Measurements from ENCODE around the gene ANKH. TPM values are rescaled to one million over a fixed set of nuclear protein-coding genes. Genes with fewer than 3 reads are reported as not detected.
A peak's percentile ranks its signal among the peaks of the same experiment; 100 is the strongest.
"Not testable (repeated sequence)": the region's sequence is repeated elsewhere in the genome, so short reads cannot be mapped to it uniquely, and the experiment has no call there.

Gene ANKH
- total and polyA plus RNA-seq, 5 donors: 60.9 to 155 (median 134) TPM

DNA sequence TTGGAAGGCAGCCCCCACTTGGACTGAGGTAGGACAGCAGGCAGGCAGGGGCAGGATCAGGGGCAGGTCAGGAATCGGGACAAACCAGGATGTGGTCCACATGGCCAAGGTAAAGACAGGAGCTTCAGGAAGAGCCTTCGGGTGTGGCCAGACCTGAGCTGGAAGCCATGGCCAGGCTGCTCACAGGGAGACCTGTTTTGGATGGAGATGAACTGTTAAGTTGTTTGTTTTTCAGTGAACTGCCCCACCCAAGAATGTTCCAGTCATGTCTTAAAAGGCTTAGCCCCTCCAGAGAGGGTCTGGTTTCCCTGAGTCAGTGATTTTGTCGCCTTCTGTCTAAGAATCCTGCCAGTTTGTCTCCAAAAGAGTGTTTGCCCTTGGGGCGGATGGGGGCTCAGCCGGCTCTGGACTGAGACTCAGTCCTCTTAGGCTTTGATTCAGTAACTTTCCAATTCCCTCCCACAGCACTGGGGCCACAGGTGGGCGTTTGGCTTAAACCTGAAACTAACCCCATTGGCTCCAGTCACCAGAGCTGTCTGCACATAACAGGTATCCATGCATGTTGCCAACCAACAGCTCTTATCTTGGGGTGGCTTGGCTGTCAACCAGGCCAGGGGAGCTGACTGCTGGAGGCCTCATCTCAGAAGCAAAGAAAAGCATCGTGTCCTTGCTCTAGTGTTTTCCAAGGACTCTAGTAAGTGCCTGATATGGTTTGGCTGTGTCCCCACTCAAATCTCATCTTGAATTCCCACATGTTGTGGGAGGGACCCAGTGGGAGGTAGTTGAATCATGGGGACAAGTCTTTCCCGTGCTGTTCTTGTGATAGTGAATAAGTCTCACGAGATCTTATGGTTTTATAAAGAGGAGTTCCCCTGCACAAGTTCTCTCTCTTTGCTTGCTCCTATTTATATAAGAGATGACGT, 11.3 kb upstream of the ANKH start:
- Histone ChIP-seq H3K9me3 (ENCODE audit: control insufficient read depth, low read length) (no peaks in the 10 kb centered on the region), H3K4me3 (ENCODE audit: low read length) (no peak overlapping the region), H3K4me1 (ENCODE audit: control insufficient read depth, insufficient read depth, low read length) (no peaks in the 10 kb centered on the region), H3K27me3 (ENCODE audit: control insufficient read depth, insufficient read depth) (no peaks in the 10 kb centered on the region), H3K27ac (ENCODE audit: low read length) (no peak overlapping the region)
- WGBS: 65% methylated on average over 10 of the region's 10 CpGs
- intact Hi-C loops (cut with DNase I): no loop called here
- ATAC-seq (peak; percentile 15 to 31), DNase-seq (no peak)

DNA sequence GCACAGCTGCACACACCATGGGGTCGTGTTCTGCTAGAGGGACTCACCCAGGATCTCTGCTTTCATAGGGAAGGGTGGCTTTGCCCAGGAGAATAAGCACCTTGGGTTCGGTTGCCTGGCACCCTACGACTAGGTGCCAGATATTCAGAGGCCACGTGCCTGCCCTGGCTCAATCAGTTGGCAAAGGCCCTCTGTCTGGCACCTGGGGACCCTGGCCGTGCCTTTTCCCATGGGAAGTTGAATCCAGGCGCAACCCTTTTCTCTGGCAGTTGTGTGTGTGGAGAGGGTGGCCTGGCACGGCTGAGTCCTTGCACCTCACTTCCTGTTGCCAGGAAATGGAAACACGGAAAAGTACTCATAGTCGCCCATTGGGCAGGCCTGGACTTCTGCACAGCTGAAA, 10.2 kb upstream of the ANKH start:
- Histone ChIP-seq H3K4me3 (ENCODE audit: low read length) (no peak overlapping the region), H3K27me3 (ENCODE audit: control insufficient read depth, insufficient read depth) (no peaks in the 10 kb centered on the region), H3K9me3 (ENCODE audit: control insufficient read depth, low read length) (peaks cover 2% of the 10 kb centered on the region), H3K4me1 (ENCODE audit: control insufficient read depth, insufficient read depth, low read length) (no peaks in the 10 kb centered on the region), H3K27ac (ENCODE audit: low read length) (no peak overlapping the region)
- DNase-seq: no peak
- intact Hi-C loops (cut with DNase I): no loop called here
- ATAC-seq: no peak
- 77% methylated on average over 9 of the region's 9 CpGs for WGBS

DNA sequence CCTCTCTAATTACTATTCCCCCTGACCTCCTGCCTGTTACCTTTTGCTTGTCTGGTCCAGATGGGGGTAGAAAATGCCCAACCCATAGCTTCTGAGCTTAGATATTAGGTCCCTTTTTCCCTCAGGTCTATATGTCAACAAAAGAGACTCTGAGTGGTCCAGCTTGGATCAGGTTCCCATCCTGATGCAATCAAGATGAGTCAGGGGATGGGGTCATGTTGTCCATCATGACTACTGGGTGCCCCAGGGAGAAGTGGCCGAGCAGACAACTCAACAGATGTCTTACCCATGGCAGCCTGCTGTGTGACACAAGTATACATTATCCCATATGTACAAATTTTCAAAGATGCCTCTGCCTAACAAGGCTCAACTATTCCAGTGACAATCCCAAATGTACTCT, 9.1 kb upstream of the ANKH start:
- DNase-seq (no peak), ATAC-seq (no peak)
- 90% methylated on average over 1 of the region's 1 CpG for WGBS
- peaks cover 2% of the 10 kb centered on the region for H3K9me3 ChIP-seq (ENCODE audit: control insufficient read depth, low read length)
- H3K27me3 ChIP-seq (ENCODE audit: control insufficient read depth, insufficient read depth): no peaks in the 10 kb centered on the region
- intact Hi-C loops (cut with DNase I): no loop called here
- no peaks in the 10 kb centered on the region for H3K4me1 ChIP-seq (ENCODE audit: control insufficient read depth, insufficient read depth, low read length)
- no peak overlapping the region for H3K4me3 ChIP-seq (ENCODE audit: low read length)
- no peak overlapping the region for H3K27ac ChIP-seq (ENCODE audit: low read length)

DNA sequence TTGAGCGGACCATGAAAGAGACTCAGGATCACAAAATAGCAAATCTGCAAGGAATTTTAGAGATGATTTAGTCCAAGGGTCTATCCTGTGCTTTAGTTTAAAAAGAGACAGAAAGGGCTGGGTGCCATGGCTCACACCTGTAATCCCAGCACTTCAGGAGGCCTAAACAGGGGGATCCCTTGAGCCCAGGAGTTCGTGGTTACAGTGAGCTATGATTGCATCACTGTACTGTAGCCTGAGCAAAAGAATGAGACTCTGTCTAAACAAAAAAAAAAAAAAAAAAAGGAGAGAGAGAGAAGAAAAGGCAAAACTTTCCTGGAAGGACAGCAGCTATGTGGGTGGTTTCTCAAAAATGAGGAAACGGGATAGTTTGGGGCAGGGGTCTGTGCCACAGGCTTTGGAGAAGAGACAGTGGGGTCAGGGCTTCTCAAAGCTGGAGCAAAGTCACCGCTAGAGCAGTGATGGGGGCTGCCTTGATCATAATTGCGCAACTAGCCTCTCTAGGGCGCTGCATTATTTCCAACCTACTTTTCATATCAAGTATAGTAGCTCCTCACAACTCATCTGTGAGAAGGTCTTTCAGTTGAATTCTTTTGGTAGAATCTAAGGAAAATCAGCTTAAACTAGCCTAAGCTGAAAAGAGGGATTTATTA, 8.5 kb upstream of the ANKH start:
- no peak overlapping the region for H3K27ac ChIP-seq (ENCODE audit: low read length)
- DNase-seq (no peak), ATAC-seq (no peak)
- H3K4me3 ChIP-seq (ENCODE audit: low read length): no peak overlapping the region
- no peaks in the 10 kb centered on the region for H3K4me1 ChIP-seq (ENCODE audit: control insufficient read depth, insufficient read depth, low read length)
- WGBS: 81% methylated on average over 6 of the region's 6 CpGs
- no peaks in the 10 kb centered on the region for H3K27me3 ChIP-seq (ENCODE audit: control insufficient read depth, insufficient read depth)
- peaks cover 2% of the 10 kb centered on the region for H3K9me3 ChIP-seq (ENCODE audit: control insufficient read depth, low read length)
- intact Hi-C loops (cut with DNase I): loop anchor here in 2 of 4 donors (10.0 kb wide), 2 partner anchors 115 to 155 kb away; no protein-coding TSS in a partner anchor

DNA sequence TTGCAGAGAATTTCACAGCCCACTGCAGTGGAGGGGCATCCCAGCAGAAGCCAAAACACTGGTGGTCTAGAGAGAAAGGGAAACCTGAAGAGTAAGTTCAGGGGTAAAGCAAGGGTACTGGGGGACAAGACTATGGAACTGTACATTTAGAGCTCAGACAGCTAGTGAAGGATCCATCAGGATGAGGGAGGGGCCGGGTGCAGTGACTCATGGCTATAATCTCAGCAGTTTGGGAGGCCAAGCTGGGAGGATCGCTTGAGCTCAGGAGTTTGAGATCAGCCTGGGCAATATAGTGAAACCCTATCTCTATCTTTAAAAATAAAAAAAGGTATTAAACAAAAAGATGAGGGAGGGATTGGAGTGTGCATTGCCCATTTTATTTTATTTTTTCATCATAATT, 7.8 kb upstream of the ANKH start:
- ATAC-seq (no peak), DNase-seq (no peak)
- peaks cover 2% of the 10 kb centered on the region for H3K9me3 ChIP-seq (ENCODE audit: control insufficient read depth, low read length)
- WGBS: 82% methylated on average over 2 of the region's 2 CpGs
- intact Hi-C loops (cut with DNase I): loop anchor here in 2 of 4 donors (10.0 kb wide), 2 partner anchors 115 to 155 kb away; no protein-coding TSS in a partner anchor
- no peak overlapping the region for H3K4me3 ChIP-seq (ENCODE audit: low read length)
- no peak overlapping the region for H3K27ac ChIP-seq (ENCODE audit: low read length)
- H3K4me1 ChIP-seq (ENCODE audit: control insufficient read depth, insufficient read depth, low read length): no peaks in the 10 kb centered on the region
- H3K27me3 ChIP-seq (ENCODE audit: control insufficient read depth, insufficient read depth): no peaks in the 10 kb centered on the region

DNA sequence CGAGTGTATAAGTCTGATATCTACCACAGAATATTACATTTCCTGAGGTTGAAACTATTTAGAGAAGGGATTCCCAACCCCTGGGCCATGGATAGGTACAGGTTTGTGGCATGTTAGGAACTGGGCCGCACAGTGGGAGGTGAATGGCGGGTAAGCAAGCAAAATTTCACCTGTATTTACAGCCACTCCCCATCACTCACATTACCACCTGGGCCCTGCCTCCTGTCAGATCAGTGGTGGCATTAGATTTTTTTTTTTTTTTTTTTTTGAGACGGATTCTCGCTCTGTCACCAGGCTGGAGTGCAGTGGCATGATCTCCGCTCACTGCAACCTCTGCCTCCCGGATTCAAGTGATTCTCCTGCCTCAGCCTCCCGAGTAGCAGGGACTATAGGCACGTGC, 6.6 kb upstream of the ANKH start:
- not testable (repeated sequence) for H3K4me1 ChIP-seq (ENCODE audit: control insufficient read depth, insufficient read depth, low read length); DNase-seq; H3K4me3 ChIP-seq (ENCODE audit: low read length); H3K9me3 ChIP-seq (ENCODE audit: control insufficient read depth, low read length); H3K27ac ChIP-seq (ENCODE audit: low read length); ATAC-seq; H3K27me3 ChIP-seq (ENCODE audit: control insufficient read depth, insufficient read depth)
- WGBS: 96% methylated on average over 9 of the region's 9 CpGs
- intact Hi-C loops (cut with DNase I): loop anchor here in 2 of 4 donors (10.0 kb wide), 2 partner anchors 117 to 153 kb away; no protein-coding TSS in a partner anchor

DNA sequence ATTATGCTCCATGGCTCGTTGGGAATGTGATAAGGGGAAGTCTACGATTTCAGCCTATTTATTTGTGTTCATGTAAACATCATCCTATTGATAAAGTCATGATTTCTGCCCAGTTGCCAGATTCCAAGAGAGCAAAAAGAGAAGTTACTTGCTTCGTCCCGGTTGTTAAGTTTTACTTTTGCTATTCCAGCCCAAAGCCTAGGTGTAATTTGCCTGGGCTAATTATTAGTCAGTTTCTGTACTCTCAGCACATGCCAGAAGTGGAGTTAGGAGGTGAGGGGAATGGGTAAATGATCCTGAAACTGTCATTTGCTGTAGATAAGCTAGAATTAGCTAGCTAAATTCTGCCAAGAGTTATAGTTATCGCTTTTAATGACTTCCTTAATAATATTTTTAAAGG, 4.5 kb upstream of the ANKH start:
- Histone ChIP-seq H3K27me3 (ENCODE audit: control insufficient read depth, insufficient read depth) (no peaks in the 10 kb centered on the region), H3K4me3 (ENCODE audit: low read length) (no peak overlapping the region), H3K4me1 (ENCODE audit: control insufficient read depth, insufficient read depth, low read length) (no peaks in the 10 kb centered on the region), H3K9me3 (ENCODE audit: control insufficient read depth, low read length) (peaks cover 2% of the 10 kb centered on the region), H3K27ac (ENCODE audit: low read length) (no peak overlapping the region)
- intact Hi-C loops (cut with DNase I): loop anchor here in 2 of 4 donors (10.0 kb wide), 2 partner anchors 119 to 151 kb away; no protein-coding TSS in a partner anchor
- 48% methylated on average over 5 of the region's 5 CpGs for WGBS
- ATAC-seq: no peak
- no peak for DNase-seq

DNA sequence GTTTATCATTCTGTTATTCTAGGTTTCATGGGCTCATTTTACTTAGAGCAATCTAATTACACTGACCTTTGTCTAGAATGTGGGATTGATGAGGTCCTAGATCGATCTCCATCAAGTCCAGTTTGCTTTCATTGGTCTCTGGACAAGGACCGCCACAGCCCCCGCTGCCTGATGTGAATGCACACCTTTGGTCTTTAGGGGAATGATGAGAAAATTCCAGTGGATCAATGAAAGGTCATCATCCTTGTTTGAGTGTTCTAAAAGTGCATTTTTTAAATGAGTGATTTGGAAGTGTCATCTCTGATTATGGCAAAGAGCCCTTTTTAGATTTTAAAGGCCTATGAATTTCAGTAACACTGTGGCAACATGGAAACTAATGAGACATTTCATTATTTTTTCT, 2.2 kb upstream of the ANKH start:
- peaks cover 1% of the 10 kb centered on the region for H3K4me1 ChIP-seq (ENCODE audit: control insufficient read depth, insufficient read depth, low read length)
- ATAC-seq (no peak), DNase-seq (no peak)
- H3K27ac ChIP-seq (ENCODE audit: low read length): no peak overlapping the region
- no peak overlapping the region for H3K4me3 ChIP-seq (ENCODE audit: low read length)
- intact Hi-C loops (cut with DNase I): loop anchor here in 3 of 4 donors (5.0 to 10.0 kb wide), 5 partner anchors 121 to 149 kb away; no protein-coding TSS in a partner anchor
- 97% methylated on average over 3 of the region's 3 CpGs for WGBS
- H3K9me3 ChIP-seq (ENCODE audit: control insufficient read depth, low read length): peaks cover 2% of the 10 kb centered on the region
- no peaks in the 10 kb centered on the region for H3K27me3 ChIP-seq (ENCODE audit: control insufficient read depth, insufficient read depth)

DNA sequence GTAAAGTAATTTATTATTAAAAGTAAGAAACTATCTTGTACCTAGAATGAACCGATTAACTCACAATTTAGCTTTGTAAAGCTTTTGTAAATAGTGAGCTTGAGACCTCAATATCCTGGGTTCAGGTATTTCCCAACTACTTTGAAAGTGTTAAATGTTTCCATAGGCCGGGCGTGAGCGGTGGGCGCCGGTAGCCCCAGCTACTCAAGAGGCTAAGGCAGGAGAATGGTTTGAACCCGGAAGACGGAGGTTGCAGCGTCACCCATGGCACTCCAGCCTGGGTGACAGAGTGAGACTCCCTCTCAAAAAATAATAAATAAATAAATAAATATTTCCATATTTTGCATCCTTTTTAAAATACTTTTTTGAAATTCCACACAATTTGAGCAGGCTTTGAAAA, 1.5 kb upstream of the ANKH start:
- H3K27me3 ChIP-seq (ENCODE audit: control insufficient read depth, insufficient read depth): no peaks in the 10 kb centered on the region
- intact Hi-C loops (cut with DNase I): loop anchor here in 3 of 4 donors (5.0 to 10.0 kb wide), 5 partner anchors 122 to 148 kb away; no protein-coding TSS in a partner anchor
- no peak overlapping the region for H3K27ac ChIP-seq (ENCODE audit: low read length)
- no peak overlapping the region for H3K4me3 ChIP-seq (ENCODE audit: low read length)
- H3K4me1 ChIP-seq (ENCODE audit: control insufficient read depth, insufficient read depth, low read length): peaks cover 3% of the 10 kb centered on the region
- ATAC-seq: no peak
- H3K9me3 ChIP-seq (ENCODE audit: control insufficient read depth, low read length): peaks cover 2% of the 10 kb centered on the region
- 76% methylated on average over 9 of the region's 9 CpGs for WGBS
- peak in 2 of 3 donors; percentile 54 to 65 for DNase-seq

DNA sequence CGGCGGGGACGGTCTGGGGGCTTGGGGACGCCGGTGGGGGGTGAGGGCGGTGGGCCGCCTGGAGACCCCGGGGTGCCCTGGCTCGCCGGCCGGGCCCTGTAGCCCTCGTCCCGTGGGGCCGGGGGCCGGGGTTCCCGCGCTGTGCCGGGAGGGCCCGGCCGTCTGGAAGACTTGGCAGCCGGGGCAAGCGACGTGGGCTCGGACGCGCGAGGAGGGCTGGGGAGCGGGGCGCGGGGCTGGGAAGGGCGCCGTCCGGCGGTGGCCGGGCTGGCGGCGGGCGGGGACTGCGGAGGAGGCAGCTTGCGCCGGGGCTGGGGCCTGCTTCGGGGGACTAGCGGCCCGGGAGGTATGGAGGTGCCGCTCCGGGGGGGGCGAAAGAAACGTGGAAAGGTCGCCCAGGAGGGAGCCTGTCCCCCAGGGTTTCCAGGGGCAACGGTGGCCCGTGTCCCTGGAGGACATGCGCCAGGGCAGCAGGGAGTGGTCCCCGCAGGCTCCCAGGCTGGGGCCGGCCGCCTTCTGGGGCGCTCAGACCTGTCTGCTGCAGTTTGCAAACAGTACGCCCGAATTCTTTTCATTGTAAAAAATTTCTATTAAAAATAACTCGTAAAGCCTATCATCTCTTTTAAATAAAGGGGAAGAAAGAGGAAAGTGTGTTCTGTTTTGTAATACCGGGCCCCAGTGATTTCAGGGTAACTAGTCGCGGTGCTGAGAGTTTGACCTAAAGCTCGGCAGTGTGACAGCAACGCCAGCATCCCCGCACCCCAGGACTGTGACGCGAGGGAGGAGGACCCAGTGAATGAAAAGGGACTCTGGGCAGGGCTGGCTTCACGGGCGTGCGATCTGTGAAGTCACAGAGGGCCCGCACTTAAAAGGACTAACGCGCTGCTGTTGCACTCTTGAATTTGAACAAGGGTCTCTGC, 752 bp upstream of the ANKH start:
- intact Hi-C loops (cut with DNase I): loop anchor here in 3 of 4 donors (5.0 to 10.0 kb wide), 5 partner anchors 122 to 148 kb away; no protein-coding TSS in a partner anchor
- peak; percentile 79 to 84 for ATAC-seq
- 2% methylated on average over 73 of the region's 73 CpGs for WGBS

More for the DNA sequence above, 752 bp upstream of the ANKH start:
- no peaks in the 10 kb centered on the region for H3K9me3 ChIP-seq (ENCODE audit: control insufficient read depth, low read length)
- peak; percentile 82 to 92 (median 91) for DNase-seq
- no peaks in the 10 kb centered on the region for H3K27me3 ChIP-seq (ENCODE audit: control insufficient read depth, insufficient read depth)
- peak overlapping the region; percentile 93 for H3K4me3 ChIP-seq (ENCODE audit: low read length)
- H3K27ac ChIP-seq (ENCODE audit: low read length): peak overlapping the region; percentile 96
- peaks cover 3% of the 10 kb centered on the region for H3K4me1 ChIP-seq (ENCODE audit: control insufficient read depth, insufficient read depth, low read length)
